GM23338 (cell line): Measurements from ENCODE around the gene TNPO3. TPM values are rescaled to one million over a fixed set of nuclear protein-coding genes. Genes with fewer than 3 reads are reported as not detected.

Experiments used
- ATAC-seq: fragments of 200-7000 bp; cut with Tn5 transposase; 3 replicates; pipeline ENCODE4 v1.9.1; 2020
- DNase-seq: peaks from one replicate; pipeline ENCODE4 v3.0.0-alpha.2; 2015; ENCODE audit warnings: low spot score
- H2AFZ ChIP-seq: fragments of 200-600 bp; sonication (generic); 2 replicates; pipeline ENCODE4 v1.8.0; 2016; ENCODE audit warnings: antibody characterized with exemption, mild to moderate bottlenecking, moderate library complexity
- H3F3A ChIP-seq: fragments of 200-600 bp; sonication (generic); replicated peaks from 2 replicates; pipeline ENCODE4 v1.8.0; 2017; ENCODE audit warnings: antibody characterized with exemption, mixed run types, low read depth
- H3K27ac ChIP-seq: fragments of 200-600 bp; sonication (generic); 2 replicates; pipeline ENCODE4 v1.6.1; 2016; ENCODE audit warnings: low read depth
- H3K27me3 ChIP-seq: fragments of 200-600 bp; sonication (generic); 2 replicates; pipeline ENCODE4 v1.8.0; 2016; ENCODE audit warnings: mild to moderate bottlenecking, mixed run types, moderate library complexity; ENCODE audit not compliant: insufficient read depth
- H3K36me3 ChIP-seq: fragments of 200-600 bp; sonication (generic); 2 replicates; pipeline ENCODE4 v1.8.0; 2016; ENCODE audit warnings: mild to moderate bottlenecking; ENCODE audit not compliant: insufficient read depth
- H3K4me1 ChIP-seq: fragments of 200-600 bp; sonication (generic); 2 replicates; pipeline ENCODE4 v1.8.0; 2016; ENCODE audit warnings: mild to moderate bottlenecking, moderate library complexity; ENCODE audit not compliant: insufficient read depth
- H3K4me2 ChIP-seq: fragments of 200-600 bp; sonication (generic); 2 replicates; pipeline ENCODE4 v1.7.1; 2017; ENCODE audit warnings: mixed run types
- H3K4me3 ChIP-seq: fragments of 200-600 bp; sonication (generic); 2 replicates; pipeline ENCODE4 v1.6.1; 2016; ENCODE audit warnings: mixed run types
- H3K79me2 ChIP-seq: fragments of 200-600 bp; sonication (generic); replicated peaks from 2 replicates; pipeline ENCODE4 v1.8.0; 2017; ENCODE audit warnings: mild to moderate bottlenecking; ENCODE audit not compliant: insufficient read depth
- H3K9me2 ChIP-seq: fragments of 200-600 bp; sonication (generic); 2 replicates; pipeline ENCODE4 v1.8.0; 2017; ENCODE audit not compliant: insufficient read depth
- H4K20me1 ChIP-seq: fragments of 200-600 bp; sonication (generic); replicated peaks from 2 replicates; pipeline ENCODE4 v1.8.0; 2017; ENCODE audit warnings: mild to moderate bottlenecking; ENCODE audit not compliant: insufficient read depth
- H3K27ac Mint-ChIP-seq: 2 replicates; pipeline ENCODE4 v1.8.0; 2020; ENCODE audit warnings: inconsistent platforms, mild to moderate bottlenecking, moderate library complexity, mixed read lengths
- H3K27me3 Mint-ChIP-seq: 3 replicates; pipeline ENCODE4 v1.8.0; 2022; ENCODE audit warnings: low read depth, mild to moderate bottlenecking, moderate library complexity, mixed read lengths, inconsistent platforms; ENCODE audit not compliant: insufficient read depth, poor library complexity
- H3K36me3 Mint-ChIP-seq: 3 replicates; pipeline ENCODE4 v1.8.0; 2021; ENCODE audit warnings: low read depth, mild to moderate bottlenecking, inconsistent platforms, moderate library complexity, mixed read lengths
- H3K4me1 Mint-ChIP-seq: 3 replicates; pipeline ENCODE4 v1.8.0; 2020; ENCODE audit warnings: mild to moderate bottlenecking, inconsistent platforms, mixed read lengths
- H3K4me3 Mint-ChIP-seq: 3 replicates; pipeline ENCODE4 v1.8.0; 2021; ENCODE audit warnings: moderate library complexity, mild to moderate bottlenecking, inconsistent platforms, mixed read lengths
- H3K9me3 Mint-ChIP-seq: 3 replicates; pipeline ENCODE4 v1.8.0; 2020; ENCODE audit warnings: moderate library complexity, mild to moderate bottlenecking, inconsistent platforms, mixed read lengths
- CREB1 ChIP-seq: fragments of 250-450 bp; sonication (Bioruptor Pico); IDR thresholded peaks from 2 replicates; pipeline ENCODE4 v1.5.0; 2020; ENCODE audit warnings: low read depth, mild to moderate bottlenecking, moderate library complexity
- EZH2 ChIP-seq: fragments of 200-600 bp; sonication (generic); IDR thresholded peaks from one replicate; pipeline ENCODE4 v1.8.0; 2017; ENCODE audit warnings: antibody characterized with exemption, mild to moderate bottlenecking, low read depth; ENCODE audit not compliant: unreplicated experiment
- EZH2phosphoT487 ChIP-seq: fragments of 200-600 bp; sonication (generic); IDR thresholded peaks from one replicate; pipeline ENCODE4 v1.8.1; 2018; ENCODE audit warnings: antibody characterized with exemption; ENCODE audit not compliant: unreplicated experiment
- JUNB ChIP-seq: IDR thresholded peaks from one replicate; pipeline ENCODE4 v1.6.1; 2016; ENCODE audit warnings: antibody characterized with exemption; ENCODE audit not compliant: unreplicated experiment
- NANOG ChIP-seq: IDR thresholded peaks from 2 replicates; pipeline ENCODE4 v1.6.1; 2016; ENCODE audit warnings: antibody characterized with exemption, borderline replicate concordance
- POLR2AphosphoS5 ChIP-seq: IDR thresholded peaks from 2 replicates; pipeline ENCODE4 v1.6.1; 2016; ENCODE audit warnings: antibody characterized with exemption, low read depth
- STAT1 ChIP-seq: IDR thresholded peaks from one replicate; pipeline ENCODE4 v1.6.1; 2016; ENCODE audit warnings: antibody characterized with exemption; ENCODE audit not compliant: unreplicated experiment
- ZNF114 ChIP-seq: fragments of 250-450 bp; sonication (Bioruptor Pico); IDR thresholded peaks from 2 replicates; pipeline ENCODE4 v1.5.0; 2020; ENCODE audit warnings: mild to moderate bottlenecking, moderate library complexity
- ZNF331 ChIP-seq: fragments of 250-450 bp; sonication (Bioruptor Pico); IDR thresholded peaks from 2 replicates; pipeline ENCODE4 v1.5.0; 2020; ENCODE audit warnings: low read depth, mild to moderate bottlenecking, moderate library complexity
- polyA plus RNA-seq: library from polyadenylated mRNA; unstranded; fragments of >200 nt; fragmentation: Nextera tagmentation; extraction: Ambion mirVana; gene quantifications from 2 replicates; pipeline ENCODE4 v1.2.1, GENCODE V29; 2016
- total RNA-seq: library from RNA; depleted of rRNA; stranded (reverse); fragments of >200 nt; shearing (Covaris generic); gene quantifications from 2 replicates; pipeline ENCODE4 v1.2.3, GENCODE V29; 2014
- TF ChIP-seq, protein P1 (sequence below), 2 experiments: fragments of 200-600 bp in 1 of 2; sonication (generic) in 1 of 2; conservative IDR thresholded peaks; 2 replicates each; pipeline versions ENCODE4 v1.5.1 to v1.6.1; 2016 to 2017; ENCODE audit warnings: antibody characterized with exemption in 2 of 2, low read depth in 2 of 2, mild to moderate bottlenecking in 2 of 2, moderate library complexity in 1 of 2
- TF ChIP-seq, protein P2 (sequence below): IDR thresholded peaks from one replicate; pipeline ENCODE4 v1.6.1; 2018; ENCODE audit warnings: antibody characterized with exemption; ENCODE audit not compliant: unreplicated experiment
- TF ChIP-seq, protein P3 (sequence below): fragments of 250-450 bp; sonication (Bioruptor Pico); IDR thresholded peaks from 2 replicates; pipeline ENCODE4 v1.5.0; 2020; ENCODE audit warnings: mild to moderate bottlenecking, moderate library complexity
- TF ChIP-seq, protein P4 (sequence below): IDR thresholded peaks from 2 replicates; pipeline ENCODE4 v1.6.1; 2016; ENCODE audit warnings: antibody characterized with exemption

TNPO3 gene
- total and polyA plus RNA-seq, 2 experiments from 2014 or later = 38.2 to 127 TPM

DNA sequence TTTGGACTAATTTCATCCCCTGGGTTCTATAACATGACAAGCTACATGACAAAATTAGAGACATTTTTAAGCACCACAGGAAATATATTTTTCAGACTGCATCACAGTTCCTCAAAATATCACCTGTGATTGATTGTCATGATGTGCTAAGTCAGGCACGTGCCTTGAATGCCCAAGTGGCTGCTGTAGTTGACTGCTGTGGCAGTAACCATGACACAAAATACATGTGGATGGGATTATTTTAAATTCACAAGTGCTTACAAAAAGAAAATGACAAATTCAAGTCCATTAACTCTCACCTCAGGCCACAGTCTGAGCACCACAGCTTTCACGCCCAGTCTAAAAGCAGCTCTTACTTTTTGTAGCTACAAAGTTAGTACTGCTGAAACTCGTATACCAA, 45.5 kb downstream of the TNPO3 start:
- no peaks in the 10 kb centered on the region; the same call in 1 of the 2 replicates for H3F3A ChIP-seq
- peaks cover 74% of the 10 kb centered on the region for H3K79me2 ChIP-seq
- no peaks in the 10 kb centered on the region for H3K27me3 ChIP-seq
- peaks cover 2% of the 10 kb centered on the region for H3K27me3 Mint-ChIP-seq
- H3K4me3 ChIP-seq = no peak overlapping the region
- no peak overlapping the region for H2AFZ ChIP-seq
- no peaks in the 10 kb centered on the region for H3K4me1 Mint-ChIP-seq
- H3K27ac Mint-ChIP-seq = no peak overlapping the region
- H3K27ac ChIP-seq = no peak overlapping the region; the same call in 1 of the 2 replicates
- no peaks in the 10 kb centered on the region for H3K4me1 ChIP-seq
- TF ChIP-seq NANOG (no peak), CREB1 (CRISPR knock-in tag) (no peak), ZNF114 (CRISPR knock-in tag) (no peak), STAT1 (no peak), EZH2phosphoT487 (no peak), EZH2 (no peak), POLR2AphosphoS5 (no peak), ZNF331 (CRISPR knock-in tag) (no peak), JUNB (no peak)
- TF ChIP-seq, protein P1, sequence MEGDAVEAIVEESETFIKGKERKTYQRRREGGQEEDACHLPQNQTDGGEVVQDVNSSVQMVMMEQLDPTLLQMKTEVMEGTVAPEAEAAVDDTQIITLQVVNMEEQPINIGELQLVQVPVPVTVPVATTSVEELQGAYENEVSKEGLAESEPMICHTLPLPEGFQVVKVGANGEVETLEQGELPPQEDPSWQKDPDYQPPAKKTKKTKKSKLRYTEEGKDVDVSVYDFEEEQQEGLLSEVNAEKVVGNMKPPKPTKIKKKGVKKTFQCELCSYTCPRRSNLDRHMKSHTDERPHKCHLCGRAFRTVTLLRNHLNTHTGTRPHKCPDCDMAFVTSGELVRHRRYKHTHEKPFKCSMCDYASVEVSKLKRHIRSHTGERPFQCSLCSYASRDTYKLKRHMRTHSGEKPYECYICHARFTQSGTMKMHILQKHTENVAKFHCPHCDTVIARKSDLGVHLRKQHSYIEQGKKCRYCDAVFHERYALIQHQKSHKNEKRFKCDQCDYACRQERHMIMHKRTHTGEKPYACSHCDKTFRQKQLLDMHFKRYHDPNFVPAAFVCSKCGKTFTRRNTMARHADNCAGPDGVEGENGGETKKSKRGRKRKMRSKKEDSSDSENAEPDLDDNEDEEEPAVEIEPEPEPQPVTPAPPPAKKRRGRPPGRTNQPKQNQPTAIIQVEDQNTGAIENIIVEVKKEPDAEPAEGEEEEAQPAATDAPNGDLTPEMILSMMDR (conservative IDR thresholded peaks at IDR 0.05; ENCODE audit: low read depth in 2 of 2) = no peak
- TF ChIP-seq, protein P2, sequence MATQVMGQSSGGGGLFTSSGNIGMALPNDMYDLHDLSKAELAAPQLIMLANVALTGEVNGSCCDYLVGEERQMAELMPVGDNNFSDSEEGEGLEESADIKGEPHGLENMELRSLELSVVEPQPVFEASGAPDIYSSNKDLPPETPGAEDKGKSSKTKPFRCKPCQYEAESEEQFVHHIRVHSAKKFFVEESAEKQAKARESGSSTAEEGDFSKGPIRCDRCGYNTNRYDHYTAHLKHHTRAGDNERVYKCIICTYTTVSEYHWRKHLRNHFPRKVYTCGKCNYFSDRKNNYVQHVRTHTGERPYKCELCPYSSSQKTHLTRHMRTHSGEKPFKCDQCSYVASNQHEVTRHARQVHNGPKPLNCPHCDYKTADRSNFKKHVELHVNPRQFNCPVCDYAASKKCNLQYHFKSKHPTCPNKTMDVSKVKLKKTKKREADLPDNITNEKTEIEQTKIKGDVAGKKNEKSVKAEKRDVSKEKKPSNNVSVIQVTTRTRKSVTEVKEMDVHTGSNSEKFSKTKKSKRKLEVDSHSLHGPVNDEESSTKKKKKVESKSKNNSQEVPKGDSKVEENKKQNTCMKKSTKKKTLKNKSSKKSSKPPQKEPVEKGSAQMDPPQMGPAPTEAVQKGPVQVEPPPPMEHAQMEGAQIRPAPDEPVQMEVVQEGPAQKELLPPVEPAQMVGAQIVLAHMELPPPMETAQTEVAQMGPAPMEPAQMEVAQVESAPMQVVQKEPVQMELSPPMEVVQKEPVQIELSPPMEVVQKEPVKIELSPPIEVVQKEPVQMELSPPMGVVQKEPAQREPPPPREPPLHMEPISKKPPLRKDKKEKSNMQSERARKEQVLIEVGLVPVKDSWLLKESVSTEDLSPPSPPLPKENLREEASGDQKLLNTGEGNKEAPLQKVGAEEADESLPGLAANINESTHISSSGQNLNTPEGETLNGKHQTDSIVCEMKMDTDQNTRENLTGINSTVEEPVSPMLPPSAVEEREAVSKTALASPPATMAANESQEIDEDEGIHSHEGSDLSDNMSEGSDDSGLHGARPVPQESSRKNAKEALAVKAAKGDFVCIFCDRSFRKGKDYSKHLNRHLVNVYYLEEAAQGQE = no peak
- TF ChIP-seq, protein P3, sequence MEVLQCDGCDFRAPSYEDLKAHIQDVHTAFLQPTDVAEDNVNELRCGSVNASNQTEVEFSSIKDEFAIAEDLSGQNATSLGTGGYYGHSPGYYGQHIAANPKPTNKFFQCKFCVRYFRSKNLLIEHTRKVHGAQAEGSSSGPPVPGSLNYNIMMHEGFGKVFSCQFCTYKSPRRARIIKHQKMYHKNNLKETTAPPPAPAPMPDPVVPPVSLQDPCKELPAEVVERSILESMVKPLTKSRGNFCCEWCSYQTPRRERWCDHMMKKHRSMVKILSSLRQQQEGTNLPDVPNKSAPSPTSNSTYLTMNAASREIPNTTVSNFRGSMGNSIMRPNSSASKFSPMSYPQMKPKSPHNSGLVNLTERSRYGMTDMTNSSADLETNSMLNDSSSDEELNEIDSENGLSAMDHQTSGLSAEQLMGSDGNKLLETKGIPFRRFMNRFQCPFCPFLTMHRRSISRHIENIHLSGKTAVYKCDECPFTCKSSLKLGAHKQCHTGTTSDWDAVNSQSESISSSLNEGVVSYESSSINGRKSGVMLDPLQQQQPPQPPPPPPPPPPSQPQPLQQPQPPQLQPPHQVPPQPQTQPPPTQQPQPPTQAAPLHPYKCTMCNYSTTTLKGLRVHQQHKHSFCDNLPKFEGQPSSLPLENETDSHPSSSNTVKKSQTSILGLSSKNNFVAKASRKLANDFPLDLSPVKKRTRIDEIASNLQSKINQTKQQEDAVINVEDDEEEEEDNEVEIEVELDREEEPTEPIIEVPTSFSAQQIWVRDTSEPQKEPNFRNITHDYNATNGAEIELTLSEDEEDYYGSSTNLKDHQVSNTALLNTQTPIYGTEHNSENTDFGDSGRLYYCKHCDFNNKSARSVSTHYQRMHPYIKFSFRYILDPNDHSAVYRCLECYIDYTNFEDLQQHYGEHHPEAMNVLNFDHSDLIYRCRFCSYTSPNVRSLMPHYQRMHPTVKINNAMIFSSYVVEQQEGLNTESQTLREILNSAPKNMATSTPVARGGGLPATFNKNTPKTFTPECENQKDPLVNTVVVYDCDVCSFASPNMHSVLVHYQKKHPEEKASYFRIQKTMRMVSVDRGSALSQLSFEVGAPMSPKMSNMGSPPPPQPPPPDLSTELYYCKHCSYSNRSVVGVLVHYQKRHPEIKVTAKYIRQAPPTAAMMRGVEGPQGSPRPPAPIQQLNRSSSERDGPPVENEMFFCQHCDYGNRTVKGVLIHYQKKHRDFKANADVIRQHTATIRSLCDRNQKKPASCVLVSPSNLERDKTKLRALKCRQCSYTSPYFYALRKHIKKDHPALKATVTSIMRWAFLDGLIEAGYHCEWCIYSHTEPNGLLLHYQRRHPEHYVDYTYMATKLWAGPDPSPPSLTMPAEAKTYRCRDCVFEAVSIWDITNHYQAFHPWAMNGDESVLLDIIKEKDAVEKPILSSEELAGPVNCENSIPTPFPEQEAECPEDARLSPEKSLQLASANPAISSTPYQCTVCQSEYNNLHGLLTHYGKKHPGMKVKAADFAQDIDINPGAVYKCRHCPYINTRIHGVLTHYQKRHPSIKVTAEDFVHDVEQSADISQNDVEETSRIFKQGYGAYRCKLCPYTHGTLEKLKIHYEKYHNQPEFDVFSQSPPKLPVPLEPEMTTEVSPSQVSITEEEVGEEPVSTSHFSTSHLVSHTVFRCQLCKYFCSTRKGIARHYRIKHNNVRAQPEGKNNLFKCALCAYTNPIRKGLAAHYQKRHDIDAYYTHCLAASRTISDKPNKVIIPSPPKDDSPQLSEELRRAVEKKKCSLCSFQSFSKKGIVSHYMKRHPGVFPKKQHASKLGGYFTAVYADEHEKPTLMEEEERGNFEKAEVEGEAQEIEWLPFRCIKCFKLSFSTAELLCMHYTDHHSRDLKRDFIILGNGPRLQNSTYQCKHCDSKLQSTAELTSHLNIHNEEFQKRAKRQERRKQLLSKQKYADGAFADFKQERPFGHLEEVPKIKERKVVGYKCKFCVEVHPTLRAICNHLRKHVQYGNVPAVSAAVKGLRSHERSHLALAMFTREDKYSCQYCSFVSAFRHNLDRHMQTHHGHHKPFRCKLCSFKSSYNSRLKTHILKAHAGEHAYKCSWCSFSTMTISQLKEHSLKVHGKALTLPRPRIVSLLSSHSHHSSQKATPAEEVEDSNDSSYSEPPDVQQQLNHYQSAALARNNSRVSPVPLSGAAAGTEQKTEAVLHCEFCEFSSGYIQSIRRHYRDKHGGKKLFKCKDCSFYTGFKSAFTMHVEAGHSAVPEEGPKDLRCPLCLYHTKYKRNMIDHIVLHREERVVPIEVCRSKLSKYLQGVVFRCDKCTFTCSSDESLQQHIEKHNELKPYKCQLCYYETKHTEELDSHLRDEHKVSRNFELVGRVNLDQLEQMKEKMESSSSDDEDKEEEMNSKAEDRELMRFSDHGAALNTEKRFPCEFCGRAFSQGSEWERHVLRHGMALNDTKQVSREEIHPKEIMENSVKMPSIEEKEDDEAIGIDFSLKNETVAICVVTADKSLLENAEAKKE (CRISPR knock-in tag) = no peak
- TF ChIP-seq, protein P4, sequence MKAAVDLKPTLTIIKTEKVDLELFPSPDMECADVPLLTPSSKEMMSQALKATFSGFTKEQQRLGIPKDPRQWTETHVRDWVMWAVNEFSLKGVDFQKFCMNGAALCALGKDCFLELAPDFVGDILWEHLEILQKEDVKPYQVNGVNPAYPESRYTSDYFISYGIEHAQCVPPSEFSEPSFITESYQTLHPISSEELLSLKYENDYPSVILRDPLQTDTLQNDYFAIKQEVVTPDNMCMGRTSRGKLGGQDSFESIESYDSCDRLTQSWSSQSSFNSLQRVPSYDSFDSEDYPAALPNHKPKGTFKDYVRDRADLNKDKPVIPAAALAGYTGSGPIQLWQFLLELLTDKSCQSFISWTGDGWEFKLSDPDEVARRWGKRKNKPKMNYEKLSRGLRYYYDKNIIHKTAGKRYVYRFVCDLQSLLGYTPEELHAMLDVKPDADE = no peak
- H3K36me3 ChIP-seq = peaks cover 19% of the 10 kb centered on the region; the same call in 1 of the 2 replicates
- H3K4me3 Mint-ChIP-seq = no peak overlapping the region
- no peak overlapping the region for H3K4me2 ChIP-seq
- H4K20me1 ChIP-seq = peaks cover 23% of the 10 kb centered on the region
- no peak for ATAC-seq
- peaks cover 34% of the 10 kb centered on the region for H3K36me3 Mint-ChIP-seq
- H3K9me2 ChIP-seq = no peaks in the 10 kb centered on the region
- H3K9me3 Mint-ChIP-seq = no peaks in the 10 kb centered on the region; the same call in 2 of the 3 replicates
- DNase-seq = no peak
